Endodermal cell (in vitro differentiated cells): ENCODE measurements around the gene ELANE. TPM values are rescaled to one million over a fixed set of nuclear protein-coding genes. Genes with fewer than 3 reads are reported as not detected.
"Not testable (repeated sequence)": the region's sequence is repeated elsewhere in the genome, so short reads cannot be mapped to it uniquely, and the experiment has no call there.

ENCODE experiments used
- DNase-seq: peaks from one replicate; pipeline ENCODE4 v3.0.0-alpha.2; 2017
- H3K27ac ChIP-seq: 2 replicates; pipeline ENCODE4 v1.5.1; 2013; ENCODE audit warnings: mild to moderate bottlenecking, low read depth, low read length, moderate library complexity
- H3K27me3 ChIP-seq: 2 replicates; pipeline ENCODE4 v1.6.1; 2013; ENCODE audit warnings: mild to moderate bottlenecking, low read length, moderate library complexity; ENCODE audit not compliant: insufficient read depth, control insufficient read depth, poor library complexity, severe bottlenecking
- H3K36me3 ChIP-seq: 2 replicates; pipeline ENCODE4 v1.7.0; 2013; ENCODE audit warnings: mild to moderate bottlenecking, low read length, moderate library complexity; ENCODE audit not compliant: control insufficient read depth, insufficient read depth
- H3K4me1 ChIP-seq: one replicate; pipeline ENCODE4 v1.7.0; 2013; ENCODE audit warnings: low read length; ENCODE audit not compliant: control insufficient read depth, insufficient read depth
- H3K4me3 ChIP-seq: 2 replicates; pipeline ENCODE4 v1.5.1; 2013; ENCODE audit warnings: mild to moderate bottlenecking, low read length, moderate library complexity
- H3K9ac ChIP-seq: 2 replicates; pipeline ENCODE4 v1.6.1; 2013; ENCODE audit warnings: mild to moderate bottlenecking, low read length, moderate library complexity; ENCODE audit not compliant: poor library complexity, severe bottlenecking; ENCODE audit errors: extremely low read depth
- H3K9me3 ChIP-seq: 2 replicates; pipeline ENCODE4 v1.6.1; 2013; ENCODE audit warnings: mild to moderate bottlenecking, low read length, moderate library complexity; ENCODE audit not compliant: control insufficient read depth
- H3K27ac Mint-ChIP-seq: 2 replicates; pipeline ENCODE4 v1.8.0; 2020; ENCODE audit warnings: mixed read lengths
- H3K27me3 Mint-ChIP-seq: 2 replicates; pipeline ENCODE4 v1.8.0; 2021; ENCODE audit warnings: mild to moderate bottlenecking, mixed read lengths; ENCODE audit not compliant: insufficient read depth
- H3K36me3 Mint-ChIP-seq: 2 replicates; pipeline ENCODE4 v1.8.0; 2020; ENCODE audit warnings: low read depth, mixed read lengths
- H3K4me1 Mint-ChIP-seq: 2 replicates; pipeline ENCODE4 v1.8.0; 2020; ENCODE audit warnings: mixed read lengths
- H3K4me3 Mint-ChIP-seq: 2 replicates; pipeline ENCODE4 v1.8.0; 2020; ENCODE audit warnings: mild to moderate bottlenecking, moderate library complexity, mixed read lengths
- H3K9me3 Mint-ChIP-seq: 2 replicates; pipeline ENCODE4 v1.8.0; 2020; ENCODE audit warnings: mild to moderate bottlenecking, mixed read lengths
- CTCF ChIP-seq: fragments of 200-600 bp; sonication (generic); conservative IDR thresholded peaks from 2 replicates; pipeline ENCODE4 v1.5.0; 2021; ENCODE audit warnings: antibody characterized with exemption, mild to moderate bottlenecking
- WGBS, 2 experiments: methylation state at CpG; one replicate each; pipeline versions ENCODE4 v1.1.5 to v1.1.7; 2013; ENCODE audit warnings: missing lambda C conversion rate in 2 of 2, mixed read lengths in 1 of 2; ENCODE audit not compliant: insufficient coverage in 1 of 2, insufficient read length in 1 of 2; 5-methylcytosine and 5-hydroxymethylcytosine counted together
- total RNA-seq, 2 donors: library from RNA; stranded (reverse); fragmentation: NEBNext Ultra II Directional in 1 of 2; extraction: Animal tissue kit (Norgen Biotek cat#: 25700) in 1 of 2; gene quantifications; 2 replicates in 1 of 2; 3 replicates in 1 of 2; pipeline ENCODE4 v1.2.1, GENCODE V29; 2021

ELANE gene
- total RNA-seq, 2 donors from 2014 or later = not detected

DNA sequence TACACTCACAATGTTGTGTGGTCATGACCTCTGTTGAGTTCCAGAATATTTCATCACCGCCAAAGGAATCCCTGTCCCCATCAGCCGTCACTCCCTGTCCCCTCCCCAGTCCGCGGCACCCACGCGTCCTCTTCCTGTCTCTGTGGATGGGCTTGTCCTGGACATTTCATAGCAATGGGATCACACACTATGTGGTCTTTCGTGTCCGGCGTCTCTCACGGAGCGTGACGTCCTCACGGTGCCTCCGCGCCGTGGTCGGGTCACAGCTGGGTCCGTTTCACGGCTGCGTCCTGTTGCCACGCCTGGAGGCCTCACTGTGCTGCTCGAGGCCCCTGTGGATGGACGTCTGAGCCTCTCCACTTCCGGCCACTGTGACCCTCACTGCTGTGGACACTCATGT is 17.9 kb upstream of the ELANE start:
- WGBS, 2 experiments = 91 to 93% methylated on average over 17 to 24 of the region's 24 CpGs
- Mint-ChIP-seq H3K9me3 (no peaks in the 10 kb centered on the region), H3K36me3 (no peaks in the 10 kb centered on the region), H3K4me3 (no peak overlapping the region), H3K27ac (no peak overlapping the region), H3K27me3 (no peaks in the 10 kb centered on the region), H3K4me1 (no peaks in the 10 kb centered on the region)
- Histone ChIP-seq H3K36me3 (no peaks in the 10 kb centered on the region), H3K9me3 (no peaks in the 10 kb centered on the region), H3K9ac (no peak overlapping the region), H3K4me3 (no peak overlapping the region), H3K4me1 (no peaks in the 10 kb centered on the region), H3K27me3 (no peaks in the 10 kb centered on the region), H3K27ac (no peak overlapping the region)
- DNase-seq = no peak
- TF ChIP-seq CTCF = no peak

DNA sequence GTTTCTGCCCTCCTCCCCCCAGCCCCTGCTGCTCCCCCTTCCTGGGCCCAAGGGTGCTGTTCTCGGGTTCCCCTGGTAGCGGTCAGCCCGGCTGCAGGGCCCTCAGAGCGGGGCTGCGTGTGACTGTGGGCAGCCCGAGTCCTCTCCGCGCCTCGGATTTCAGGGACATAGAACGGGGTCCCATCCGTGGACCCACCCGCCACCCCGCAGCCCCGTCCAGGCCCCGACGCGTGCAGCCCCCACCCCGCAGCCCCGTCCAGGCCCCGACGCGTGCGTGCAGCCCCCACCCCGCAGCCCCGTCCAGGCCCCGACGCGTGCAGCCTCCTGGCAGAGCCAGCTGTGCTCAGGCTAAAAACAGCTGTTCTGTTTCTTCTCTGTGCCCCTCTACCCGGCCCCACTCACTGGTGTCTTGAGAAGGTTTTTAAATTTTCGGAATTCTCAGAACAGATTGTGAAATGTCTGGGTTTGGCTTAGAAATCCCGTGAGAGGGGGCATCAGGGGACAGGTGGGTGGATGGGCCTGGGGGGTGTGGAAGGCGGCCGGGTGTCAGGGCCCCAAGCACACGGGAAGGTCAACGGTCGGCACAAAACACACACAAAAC is 16.8 kb upstream of the ELANE start:
- H3K27me3 ChIP-seq = no peaks in the 10 kb centered on the region
- 91 to 94% methylated on average over 15 to 33 of the region's 36 CpGs for WGBS, 2 experiments
- H3K4me1 Mint-ChIP-seq = no peaks in the 10 kb centered on the region
- no peaks in the 10 kb centered on the region for H3K9me3 Mint-ChIP-seq
- H3K36me3 Mint-ChIP-seq = no peaks in the 10 kb centered on the region
- no peaks in the 10 kb centered on the region for H3K27me3 Mint-ChIP-seq
- DNase-seq = no peak
- H3K36me3 ChIP-seq = no peaks in the 10 kb centered on the region
- H3K27ac Mint-ChIP-seq = no peak overlapping the region
- H3K9ac ChIP-seq = no peak overlapping the region
- no peak overlapping the region for H3K4me3 Mint-ChIP-seq
- no peak overlapping the region for H3K27ac ChIP-seq
- no peak overlapping the region for H3K4me3 ChIP-seq
- no peaks in the 10 kb centered on the region for H3K9me3 ChIP-seq
- no peaks in the 10 kb centered on the region for H3K4me1 ChIP-seq
- TF ChIP-seq CTCF = no peak

DNA sequence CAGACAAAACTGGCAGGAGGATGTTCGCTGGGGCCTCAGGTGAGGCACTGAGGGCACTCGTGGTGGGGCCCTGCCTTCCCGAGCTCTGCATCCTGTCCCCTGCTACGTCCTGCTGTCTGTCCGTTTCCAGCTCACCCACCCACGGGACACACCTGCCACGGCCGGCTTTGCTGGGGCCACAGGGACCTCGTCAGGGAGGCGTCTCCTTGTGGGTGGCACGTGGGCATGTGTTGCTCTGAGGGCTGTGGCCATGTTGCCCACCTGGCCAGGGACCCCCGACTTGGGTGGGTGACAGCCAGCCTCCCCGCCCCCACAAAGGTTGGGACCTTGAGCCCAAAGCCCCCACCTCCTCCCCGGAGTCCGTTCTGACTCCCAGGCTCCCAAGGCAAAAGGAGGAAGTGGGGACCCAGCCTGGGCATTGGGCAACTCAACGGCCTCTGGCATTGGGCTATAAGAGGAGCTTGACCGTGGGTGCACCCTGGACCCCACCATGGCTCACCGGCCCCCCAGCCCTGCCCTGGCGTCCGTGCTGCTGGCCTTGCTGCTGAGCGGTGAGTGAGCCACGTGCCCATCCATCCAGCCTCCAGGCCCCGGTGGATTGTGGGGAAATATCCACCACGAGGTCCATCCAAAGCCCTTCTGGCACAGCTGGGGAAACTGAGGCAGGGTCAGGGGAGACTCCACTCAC is 11.4 kb upstream of the ELANE start, which contains the start of gene PRTN3:
TSS of gene PRTN3 (plus strand) at position 481 of the 688 bp plus-strand sequence. CDS start at position 491, 10 bp downstream.
- no peak within 1 kb of the TSS for H3K4me3 ChIP-seq
- H3K4me1 Mint-ChIP-seq = no peaks in the 10 kb centered on the region
- H3K27me3 Mint-ChIP-seq = peaks cover 40% of the 10 kb centered on the region
- 89% methylated on average over 7 to 24 of the region's 24 CpGs for WGBS, 2 experiments
- H3K36me3 ChIP-seq = no peaks in the 10 kb centered on the region
- no peak within 1 kb of the TSS for H3K9ac ChIP-seq
- peaks cover 31% of the 10 kb centered on the region for H3K27me3 ChIP-seq
- DNase-seq = no peak
- no peak within 1 kb of the TSS for H3K27ac ChIP-seq
- TF ChIP-seq CTCF = no peak
- no peaks in the 10 kb centered on the region for H3K9me3 Mint-ChIP-seq
- no peaks in the 10 kb centered on the region for H3K36me3 Mint-ChIP-seq
- no peaks in the 10 kb centered on the region for H3K9me3 ChIP-seq
- no peak within 1 kb of the TSS for H3K27ac Mint-ChIP-seq
- no peak within 1 kb of the TSS for H3K4me3 Mint-ChIP-seq
- no peaks in the 10 kb centered on the region for H3K4me1 ChIP-seq

GRCh38 chr19:842802-843179 is 9.3 kb upstream of the ELANE start:
- H3K4me1 Mint-ChIP-seq, H3K4me3 Mint-ChIP-seq, H3K9ac ChIP-seq, H3K27ac Mint-ChIP-seq, H3K4me3 ChIP-seq, H3K27ac ChIP-seq, H3K4me1 ChIP-seq, DNase-seq, H3K9me3 ChIP-seq, H3K36me3 ChIP-seq, H3K36me3 Mint-ChIP-seq, H3K9me3 Mint-ChIP-seq: not testable (repeated sequence)
- H3K27me3 ChIP-seq = peaks cover 31% of the 10 kb centered on the region
- 90 to 91% methylated on average over 5 to 7 of the region's 7 CpGs for WGBS, 2 experiments
- H3K27me3 Mint-ChIP-seq = peaks cover 46% of the 10 kb centered on the region
